Ramos (cell line): ENCODE results near the gene TP53.

Experiments
- in situ Hi-C: fragments of 300-500 bp; cut with MboI; formaldehyde crosslinking; loops from one replicate; pipeline ENCODE4 v1.14.3; 2022; ENCODE audit warnings: low sequenced_read_pairs; ENCODE audit not compliant: unreplicated experiment

Gene TP53

GRCh38 chr17:7707858-7708750 lies 20.8 kb upstream of the TP53 start:
- in situ Hi-C loops = no loop called here

DNA sequence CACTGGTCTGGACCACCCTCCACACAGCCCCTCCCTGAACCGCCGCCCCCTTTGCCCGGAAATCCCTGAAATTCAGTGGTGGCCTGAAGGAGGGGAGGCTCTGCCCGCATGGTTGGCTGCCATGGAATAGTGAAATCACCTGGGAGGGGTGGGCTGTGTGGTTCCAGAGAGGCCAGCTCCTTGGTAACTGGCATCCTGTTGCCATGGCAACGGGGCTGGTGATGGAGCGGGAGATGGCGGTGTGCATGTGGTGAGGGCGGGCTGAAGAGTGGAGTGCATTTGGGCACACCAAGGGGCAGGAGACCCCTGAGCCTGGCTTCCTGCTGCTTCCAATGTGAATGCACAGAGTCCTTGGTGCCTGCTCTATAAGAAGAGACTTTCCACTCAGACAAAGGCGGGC lies 20.2 kb upstream of the TP53 start:
- in situ Hi-C loops = no loop called here

DNA sequence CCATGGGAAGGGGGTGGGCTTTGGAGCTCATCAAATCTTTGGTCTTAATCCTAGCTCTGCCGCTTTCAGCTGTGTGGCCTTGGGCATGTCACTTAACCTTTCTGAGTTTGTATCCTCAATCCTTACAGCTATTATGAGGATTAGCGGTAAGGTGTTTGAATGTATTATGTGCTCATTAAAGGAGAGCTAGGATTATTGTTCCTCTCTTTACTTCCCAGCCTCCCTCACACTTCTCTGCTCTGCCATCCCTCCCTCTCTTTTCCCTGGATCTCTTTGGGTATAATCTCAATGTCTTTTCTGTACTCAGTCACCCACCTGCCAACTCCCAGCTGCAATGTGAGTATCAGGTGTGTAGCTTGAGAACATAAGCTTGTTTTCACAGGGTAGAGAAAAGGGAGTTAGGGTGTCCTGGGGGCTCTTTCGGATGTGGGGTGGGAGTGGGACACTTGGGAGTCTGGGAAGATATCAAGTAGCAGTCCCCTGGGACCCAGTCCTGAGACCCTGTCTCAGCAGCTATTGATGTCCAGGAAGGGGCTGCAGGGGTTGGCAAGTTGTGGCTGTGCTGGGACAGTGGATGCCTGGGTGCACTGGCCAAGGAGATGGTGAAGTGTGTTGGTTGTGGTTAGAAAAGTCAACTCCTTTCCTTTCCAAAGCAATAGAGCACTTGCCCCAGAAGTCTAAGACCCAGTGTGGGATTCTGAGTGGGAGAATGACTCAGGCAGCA lies 19.5 kb upstream of the TP53 start:
- in situ Hi-C loops = no loop called here

DNA sequence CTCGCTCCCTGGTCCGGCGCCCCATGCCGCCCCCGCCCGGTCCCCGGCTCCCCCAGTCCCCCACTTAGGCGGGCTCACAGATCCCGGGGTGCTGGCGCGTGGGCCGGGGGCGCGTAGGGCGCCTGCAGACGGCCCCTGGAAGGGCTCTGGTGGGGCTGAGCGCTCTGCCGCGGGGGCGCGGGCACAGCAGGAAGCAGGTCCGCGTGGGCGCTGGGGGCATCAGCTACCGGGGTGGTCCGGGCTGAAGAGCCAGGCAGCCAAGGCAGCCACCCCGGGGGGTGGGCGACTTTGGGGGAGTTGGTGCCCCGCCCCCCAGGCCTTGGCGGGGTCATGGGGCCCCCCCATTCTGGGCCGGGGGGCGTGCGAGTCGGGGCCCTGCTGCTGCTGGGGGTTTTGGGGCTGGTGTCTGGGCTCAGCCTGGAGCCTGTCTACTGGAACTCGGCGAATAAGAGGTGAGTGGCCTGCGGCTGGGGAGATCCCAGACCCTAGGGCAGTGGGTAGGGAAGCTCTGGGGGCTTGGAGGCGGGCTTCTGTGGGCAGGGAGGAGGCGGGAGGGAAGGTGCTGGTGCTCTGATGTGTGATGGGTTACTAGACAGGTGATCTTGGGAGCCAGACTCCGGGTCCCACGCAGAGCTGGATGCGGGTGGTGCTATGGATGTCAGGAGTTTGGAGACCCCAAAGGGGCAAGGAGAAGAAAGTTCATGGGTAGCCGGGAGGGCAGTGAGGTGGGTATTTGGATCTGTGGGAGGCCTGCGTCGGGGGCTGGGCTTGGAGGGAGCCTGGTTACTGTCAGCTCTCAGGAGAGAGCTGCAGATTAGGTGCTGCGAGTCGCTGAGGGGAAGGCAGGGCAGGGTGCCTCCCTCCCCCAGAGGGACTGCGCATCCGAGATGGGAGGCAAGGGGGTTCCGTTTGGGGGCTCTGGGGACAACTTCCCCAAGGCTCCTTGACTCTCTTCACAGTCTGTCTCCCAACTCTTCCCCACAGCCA lies 18.3 kb upstream of the TP53 start:
- in situ Hi-C loops = no loop called here

DNA sequence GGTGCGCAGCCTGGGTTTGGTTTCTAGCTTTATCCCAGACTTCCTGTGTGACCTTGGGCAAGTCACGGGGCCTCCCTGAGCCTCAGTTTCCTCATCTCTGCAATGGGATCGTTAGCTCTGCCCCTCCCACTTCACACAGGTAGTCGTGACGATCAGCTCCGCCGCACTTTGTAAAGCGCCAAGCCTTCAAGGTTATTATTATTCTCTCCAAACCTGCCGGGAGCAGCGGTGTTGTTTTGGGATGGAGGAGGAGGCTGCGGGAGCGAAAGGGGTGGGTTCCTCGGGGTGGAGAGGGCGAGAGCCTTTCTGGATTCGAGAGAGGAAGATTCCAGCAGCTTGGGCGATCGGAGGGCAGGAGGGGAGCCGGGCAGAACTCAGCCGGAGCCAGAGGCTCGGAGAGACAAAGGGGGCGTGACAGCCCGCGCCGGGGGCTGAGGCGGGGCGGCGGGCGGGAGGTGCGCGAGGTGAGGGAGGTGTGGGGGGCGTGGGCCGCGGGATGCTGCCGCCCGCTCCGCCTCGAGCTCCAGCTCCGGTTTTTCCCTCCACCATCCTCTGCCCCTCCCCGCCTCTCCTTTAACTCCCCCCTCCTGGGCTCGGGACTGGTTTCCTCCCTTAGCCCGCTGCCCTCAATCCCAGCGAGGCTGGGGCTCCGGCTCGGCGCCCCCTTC lies 17.4 kb upstream of the TP53 start, which contains the start of gene EFNB3:
TSS of gene EFNB3 (plus strand) at position 602 of the 668 bp plus-strand sequence. CDS start 397 bp downstream, outside the sequence.
- in situ Hi-C loops = no loop called here

GRCh38 chr17:7703584-7704479 lies 16.5 kb upstream of the TP53 start:
- in situ Hi-C loops = no loop called here

- in situ Hi-C loops = no loop called here
These were observed 15.5 kb upstream of the TP53 start for GRCh38 chr17:7702776-7703175.

DNA sequence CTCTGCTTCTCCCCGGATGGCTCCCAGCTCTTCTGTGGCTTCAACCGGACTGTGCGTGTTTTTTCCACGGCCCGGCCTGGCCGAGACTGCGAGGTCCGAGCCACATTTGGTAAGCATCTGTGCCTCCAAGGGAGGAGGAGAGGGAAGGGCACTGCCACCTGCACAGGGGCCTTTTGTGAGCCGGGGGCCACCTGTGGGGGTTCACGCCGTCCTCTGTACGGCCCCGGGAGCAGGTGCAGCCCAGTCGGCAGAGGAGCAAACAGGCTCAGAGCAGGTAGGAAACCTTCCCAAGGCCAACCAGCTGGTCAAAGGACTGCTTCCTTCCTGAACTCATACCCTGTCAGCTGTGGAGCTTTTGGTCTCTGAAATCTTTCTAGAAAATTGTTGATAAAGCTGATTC lies 14.4 kb upstream of the TP53 start:
- in situ Hi-C loops = no loop called here

DNA sequence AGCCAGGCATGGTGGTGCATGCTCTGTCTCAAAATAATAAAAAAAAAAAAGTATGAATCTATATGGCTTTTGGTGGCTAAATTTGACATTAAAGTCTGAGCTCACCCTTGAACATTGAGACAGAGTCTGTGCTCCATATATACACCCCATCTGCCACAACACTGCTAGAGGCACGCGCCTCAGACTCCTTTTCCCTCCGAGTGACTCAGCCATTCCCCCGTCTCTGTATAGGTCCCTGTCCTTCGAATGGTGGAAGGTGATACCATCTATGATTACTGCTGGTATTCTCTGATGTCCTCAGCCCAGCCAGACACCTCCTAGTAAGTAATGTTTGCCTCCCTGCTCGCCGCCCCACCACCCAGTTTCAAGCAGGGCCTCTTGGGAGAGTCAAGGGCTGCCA lies 13.2 kb upstream of the TP53 start:
- in situ Hi-C loops = no loop called here

DNA sequence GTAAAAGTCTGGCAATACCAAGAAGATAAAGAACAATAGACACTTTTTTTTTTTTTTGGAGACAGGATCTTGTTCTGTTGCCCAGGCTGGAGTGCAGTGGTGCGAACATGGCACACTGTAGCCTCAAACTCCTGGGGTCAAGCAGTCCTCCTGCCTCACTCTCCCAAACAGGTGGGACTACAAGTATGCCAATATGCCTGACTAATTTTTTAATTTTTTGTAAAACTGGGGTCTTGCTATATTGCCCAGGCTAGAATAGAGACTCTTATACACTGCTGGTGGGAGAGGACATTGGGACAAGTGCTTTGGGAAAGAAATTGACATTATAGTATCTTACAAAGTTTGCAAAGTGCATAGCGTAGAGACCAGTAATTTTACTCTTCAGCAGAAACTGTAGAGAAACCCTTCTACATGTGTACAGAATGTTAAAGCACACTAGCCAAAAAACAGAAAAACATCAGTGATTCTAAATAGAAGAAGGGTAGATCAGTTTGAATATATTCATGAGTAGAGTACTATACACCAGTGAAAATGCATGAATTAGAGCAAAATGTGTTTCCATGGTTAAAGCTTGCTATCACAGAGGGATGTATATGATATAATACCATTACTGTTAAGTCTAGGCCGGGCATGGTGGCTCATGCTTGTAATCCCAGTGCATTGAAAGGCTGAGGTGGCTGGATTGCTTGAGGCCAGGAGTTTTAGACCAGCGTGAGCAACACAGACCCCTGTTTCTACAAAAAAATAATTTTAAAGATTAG lies 10.7 kb upstream of the TP53 start:
- in situ Hi-C loops = no loop called here

DNA sequence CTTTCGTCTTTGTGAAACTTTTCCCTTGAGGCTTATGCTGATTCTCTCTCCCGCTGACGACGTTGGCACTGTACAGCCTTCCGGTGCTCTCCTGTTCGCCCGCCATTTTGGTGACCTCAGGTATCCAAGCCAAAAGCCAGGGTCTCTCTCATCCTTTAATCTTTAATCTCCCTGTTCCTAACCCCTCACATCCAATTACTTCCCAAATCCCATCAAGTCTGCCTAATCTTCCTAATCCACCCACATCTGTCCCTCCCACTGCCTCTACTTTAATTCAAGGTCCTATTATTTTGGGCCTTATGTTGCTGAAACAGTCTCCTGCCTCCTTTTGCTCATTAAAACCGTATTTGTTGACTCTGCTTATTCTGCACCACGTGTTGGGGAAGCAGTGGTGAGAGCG lies 8.3 kb upstream of the TP53 start:
- in situ Hi-C loops = no loop called here

GRCh38 chr17:7688808-7689316 lies 1.6 kb upstream of the TP53 start:
- in situ Hi-C loops = no loop called here

- in situ Hi-C loops = no loop called here
These were observed 868 bp upstream of the TP53 start, which contains the start of gene WRAP53 for GRCh38 chr17:7687908-7688807. WRAP53 (plus strand) TSS chr17:7688477; CDS start chr17:7688649, 172 bp downstream.

- in situ Hi-C loops = no loop called here
These were observed 843 bp downstream of the TP53 start for GRCh38 chr17:7686222-7687071.

DNA sequence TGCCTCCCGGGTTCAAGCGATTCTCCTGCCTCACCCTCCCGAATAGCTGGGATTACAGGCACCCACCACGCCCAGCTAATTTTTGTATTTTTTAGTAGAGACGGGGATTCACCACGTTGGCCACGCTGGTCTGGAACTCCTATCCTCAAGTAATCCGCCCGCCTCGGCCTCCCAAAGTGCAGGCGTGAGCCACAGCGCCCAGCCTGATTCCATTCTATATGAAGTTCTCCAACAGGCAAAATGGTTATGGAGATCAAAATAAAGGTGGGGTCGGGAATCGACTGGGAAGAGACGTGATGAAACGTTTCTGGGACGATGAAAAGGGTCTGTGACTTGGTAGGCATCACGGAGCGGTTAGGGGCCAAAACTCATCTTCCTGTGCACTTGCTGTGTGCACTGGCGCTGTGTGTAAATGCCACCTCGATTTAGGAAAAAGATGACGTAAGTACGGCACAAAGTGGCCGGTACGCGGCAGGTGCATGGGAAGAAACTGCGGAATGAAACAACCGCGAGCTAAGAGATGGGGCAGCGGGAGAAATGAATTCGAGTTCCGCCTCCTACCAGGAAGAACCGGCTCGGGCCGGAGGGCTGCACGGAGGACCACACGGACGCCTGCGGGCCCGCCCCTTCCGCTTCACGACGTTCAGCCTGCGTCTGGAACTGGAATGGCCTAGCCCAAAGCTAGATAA lies 1.6 kb downstream of the TP53 start:
- in situ Hi-C loops = no loop called here
